HG03135 (cell line): ENCODE results near the gene PIGN.

ENCODE experiments used
- ATAC-seq: cut with Tn5 transposase; IDR thresholded peaks from one replicate; pipeline ENCODE4 v1.9.1; 2021; ENCODE audit warnings: mild to moderate bottlenecking, moderate library complexity; ENCODE audit not compliant: unreplicated experiment

Gene PIGN

GRCh38 chr18:62018034-62018758, 168.7 kb downstream of the PIGN start:
- ATAC-seq = no peak

- no peak for ATAC-seq
These were observed 169.2 kb downstream of the PIGN start for GRCh38 chr18:62017618-62018017.

- ATAC-seq = no peak
These were observed 175.4 kb downstream of the PIGN start for GRCh38 chr18:62011416-62011815.

- ATAC-seq = no peak
These were observed 177.3 kb downstream of the PIGN start for GRCh38 chr18:62009521-62009920.

GRCh38 chr18:62001396-62001795, 185.5 kb downstream of the PIGN start:
- no peak for ATAC-seq

- ATAC-seq = no peak
These were observed 187.9 kb downstream of the PIGN start for GRCh38 chr18:61998957-61999356.

- ATAC-seq = no peak
These were observed 188.5 kb downstream of the PIGN start for GRCh38 chr18:61998335-61998734.

- ATAC-seq = no peak
These were observed 191.2 kb downstream of the PIGN start for GRCh38 chr18:61995618-61996017.

- ATAC-seq = no peak
These were observed 193.0 kb downstream of the PIGN start for GRCh38 chr18:61993831-61994230.

GRCh38 chr18:61992923-61993322, 193.9 kb downstream of the PIGN start:
- no peak for ATAC-seq

GRCh38 chr18:61992285-61992684, 194.6 kb downstream of the PIGN start:
- no peak for ATAC-seq

GRCh38 chr18:61991836-61992235, 195.0 kb downstream of the PIGN start:
- ATAC-seq = no peak

GRCh38 chr18:61991201-61991600, 195.7 kb downstream of the PIGN start:
- no peak for ATAC-seq
